ENCODE measurements around the gene KMT2D. TPM values are rescaled to one million over a fixed set of nuclear protein-coding genes. Genes with fewer than 3 reads are reported as not detected.
A peak's percentile ranks its signal among the peaks of the same experiment; 100 is the strongest.

Gene KMT2D
- total and polyA plus RNA-seq, 2 of the 8 experiments (the other 6 are each of a cell fraction or from before 2014, with no cell fraction given): 9.1 to 86.3 TPM

- Histone ChIP-seq H3K9ac (replicated peaks in 1 of 4; ENCODE audit: extremely low read depth in 1 of 4, low read depth in 3 of 4, low read length in 3 of 4) (no peak overlapping the region), H2BK120ac (replicated peaks; ENCODE audit: low read depth, low read length) (no peak overlapping the region), H3K27ac (ENCODE audit: low read depth, low read length) (no peak overlapping the region), H3K4me3 (ENCODE audit: extremely low read depth in 1 of 4, insufficient read depth in 2 of 4, low read depth in 3 of 4, low read length in 4 of 4) (no peak overlapping the region), H3K4me1 (replicated peaks in 1 of 4; ENCODE audit: control insufficient read depth in 3 of 4, insufficient read depth in 4 of 4, low read length in 3 of 4) (no peaks in the 10 kb centered on the region), H2AK5ac (ENCODE audit: low read depth, low read length) (no peak overlapping the region), H3K79me1 (ENCODE audit: low read depth, low read length) (no peaks in the 10 kb centered on the region; the same call in 1 of the 2 replicates), H2AFZ (ENCODE audit: low read length) (no peak overlapping the region), H2BK15ac (ENCODE audit: low read length) (no peak overlapping the region), H2BK20ac (ENCODE audit: low read length) (no peak overlapping the region), H3K18ac (ENCODE audit: extremely low read depth, low read length) (no peak overlapping the region), H4K5ac (ENCODE audit: insufficient read length, low read depth, low read length) (no peak overlapping the region), H4K91ac (replicated peaks; ENCODE audit: insufficient read length, low read length) (no peak overlapping the region), H2BK12ac (ENCODE audit: low read depth, low read length) (no peak overlapping the region), H3K79me2 (ENCODE audit: control insufficient read depth in 1 of 2, insufficient read depth in 2 of 2, low read length in 2 of 2) (no peaks in the 10 kb centered on the region), H3K4me2 (ENCODE audit: insufficient read depth in 1 of 2, low read depth in 2 of 2, low read length in 2 of 2) (no peak overlapping the region), H4K8ac (ENCODE audit: extremely low read depth, insufficient read depth, low read length) (no peak overlapping the region), H4K20me1 (replicated peaks in 1 of 2; ENCODE audit: control insufficient read depth in 1 of 2, insufficient read depth in 2 of 2, low read length in 2 of 2) (peaks cover 16 to 33% of the 10 kb centered on the region in 2 experiments), H3K23ac (ENCODE audit: insufficient read length) (no peak overlapping the region), H2BK5ac (ENCODE audit: low read depth, low read length) (no peak overlapping the region), H3K23me2 (ENCODE audit: low read depth, low read length) (no peaks in the 10 kb centered on the region), H3K14ac (ENCODE audit: insufficient read length) (no peak overlapping the region), H3K36me3 (ENCODE audit: control insufficient read depth in 2 of 4, insufficient read depth in 4 of 4, low read length in 3 of 4) (peaks cover 47 to 93% (median 83%) of the 10 kb centered on the region in 4 experiments), H3K27me3 (replicated peaks in 1 of 4; ENCODE audit: control insufficient read depth in 3 of 4, extremely low read depth in 1 of 4, insufficient read depth in 3 of 4, low read length in 3 of 4) (no peaks in the 10 kb centered on the region), H3K56ac (replicated peaks; ENCODE audit: insufficient read length, low read depth, low read length) (no peak overlapping the region), H3K9me3 (ENCODE audit: insufficient read depth in 2 of 2, low read depth in 1 of 2, low read length in 1 of 2) (no peaks in the 10 kb centered on the region), H3K4ac (replicated peaks; ENCODE audit: insufficient read length, low read depth, low read length) (no peak overlapping the region)
- WGBS, 2 experiments (ENCODE audit: extremely low coverage in 1 of 2, insufficient coverage in 1 of 2, insufficient read length in 1 of 2, insufficient replicate concordance in 2 of 2, low coverage in 1 of 2, low lambda C conversion rate in 2 of 2, missing lambda C conversion rate in 1 of 2): 68% methylated on average over 11 of the region's 11 CpGs; no CpG with 5 or more reads in 1 of the 2 experiments
- DNase-seq (ENCODE audit: low read depth in 1 of 2, low spot score in 2 of 2) (peak in 1 of 2 experiments; percentile 96), FAIRE-seq (peak; percentile 81)
- TF ChIP-seq KDM1A (IDR thresholded peaks at IDR 0.05; ENCODE audit: borderline replicate concordance, low read length) (no peak), CTCF (IDR thresholded peaks at IDR 0.05; ENCODE audit: control extremely low read depth in 1 of 3, insufficient read depth in 1 of 3, low read depth in 1 of 3, low read length in 3 of 3) (peak in 2 of 3 experiments; percentile 71 to 99; a peak in 3 of 4 replicates), RAD21 (IDR thresholded peaks at IDR 0.05 in 1 of 2, conservative IDR thresholded peaks at IDR 0.05 in 1 of 2; ENCODE audit: low read depth in 2 of 2, low read length in 2 of 2) (peak; percentile 19 to 20; a peak in 2 of 4 replicates), SIN3A (conservative IDR thresholded peaks at IDR 0.05 in 1 of 2, IDR thresholded peaks at IDR 0.05 in 1 of 2; ENCODE audit: low read depth in 1 of 2, low read length in 2 of 2) (0 out of 4 replicates have a peak, but pooled peaks of 1 of the 2 experiments have one; percentile 27), MAX (IDR thresholded peaks at IDR 0.05) (0 out of 2 replicates have a peak, but pooled peaks have one; percentile 31), CHD2 (IDR thresholded peaks at IDR 0.05; ENCODE audit: low read length) (no peak), JUN (IDR thresholded peaks at IDR 0.05; ENCODE audit: low read depth, low read length) (no peak), CTBP2 (IDR thresholded peaks at IDR 0.05; ENCODE audit: borderline replicate concordance, insufficient read depth, insufficient read length, low read length) (no peak)
- CTCF ChIA-PET (ENCODE audit: partially characterized antibody): interaction anchor here (0.6 to 9.1 kb wide), 33 partner anchors 8 to 360 kb away, joined by 3 to 126 read pairs (median 4); partner anchors contain the start of genes DDN, DHH and WNT10B
- POLR2A ChIA-PET (ENCODE audit: partially characterized antibody): interaction anchor here (0.8 to 21.2 kb wide), 7 partner anchors 9 to 222 kb away, joined by 3 to 339 read pairs (median 5); partner anchors contain the start of genes KMT2D and PRKAG1
Observed at GRCh38 chr12:49043856-49044258, 16.7 kb downstream of the KMT2D start.

Data from H1 (cell line).